GM18526 (cell line): Measurements from ENCODE around the gene PPME1.

Experiments
- POLR2A ChIP-seq: IDR thresholded peaks from 3 replicates; pipeline ENCODE4 v1.6.1; 2011; ENCODE audit not compliant: insufficient read length; ENCODE audit errors: extremely low read depth

PPME1 gene

DNA sequence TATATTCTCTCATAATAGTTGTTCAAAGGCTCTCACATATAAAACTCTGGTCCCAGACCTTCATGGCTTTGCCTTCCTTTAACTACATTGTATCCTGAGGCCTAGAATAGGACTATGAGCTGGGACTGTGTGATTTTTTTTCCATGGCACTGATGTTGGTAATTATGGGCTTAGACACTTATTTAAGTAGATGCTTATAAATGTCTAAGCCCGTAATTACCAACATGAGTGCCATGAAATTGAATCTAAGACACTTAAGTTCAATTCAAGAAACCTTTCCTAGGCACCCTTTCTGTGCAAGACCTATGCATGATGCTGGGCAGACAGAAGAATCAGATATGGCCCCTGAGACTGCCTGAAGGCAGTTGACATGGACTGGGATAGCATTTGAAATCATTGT lies 77.4 kb downstream of the PPME1 start:
- no peak for TF ChIP-seq POLR2A

GRCh38 chr11:74249496-74249895 lies 78.4 kb downstream of the PPME1 start:
- no peak for TF ChIP-seq POLR2A

GRCh38 chr11:74253361-74253760 lies 82.3 kb downstream of the PPME1 start:
- no peak for TF ChIP-seq POLR2A

DNA sequence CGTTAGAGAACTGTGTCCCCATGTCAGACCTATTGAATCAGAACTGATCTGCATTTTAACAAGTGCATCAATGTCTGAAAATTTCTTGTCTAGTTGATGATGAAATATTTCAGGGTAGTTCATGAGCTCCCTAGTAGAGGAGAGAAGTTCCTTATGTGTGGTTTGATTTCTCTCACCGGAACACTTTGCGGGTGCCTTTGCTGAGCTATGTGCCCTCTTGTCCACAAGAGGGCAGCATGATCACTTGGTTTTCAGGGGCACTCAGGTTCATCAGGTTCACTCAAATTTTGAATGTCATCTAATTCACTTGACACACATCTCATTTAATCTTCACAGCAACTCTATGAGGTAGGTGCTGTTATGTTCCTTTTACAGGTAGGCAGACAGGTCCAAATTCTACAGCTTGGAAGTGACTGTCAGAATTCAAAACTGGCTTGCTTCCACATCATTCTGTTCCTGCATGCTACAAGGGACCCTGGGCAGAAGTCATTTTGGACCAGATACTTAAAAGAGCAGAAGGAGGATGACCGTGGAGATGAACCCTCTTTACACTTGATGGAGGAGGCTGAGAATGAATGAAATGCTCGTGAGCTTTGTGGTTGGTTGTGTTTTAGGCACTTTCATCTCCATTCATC lies 84.8 kb downstream of the PPME1 start:
- TF ChIP-seq POLR2A = no peak

DNA sequence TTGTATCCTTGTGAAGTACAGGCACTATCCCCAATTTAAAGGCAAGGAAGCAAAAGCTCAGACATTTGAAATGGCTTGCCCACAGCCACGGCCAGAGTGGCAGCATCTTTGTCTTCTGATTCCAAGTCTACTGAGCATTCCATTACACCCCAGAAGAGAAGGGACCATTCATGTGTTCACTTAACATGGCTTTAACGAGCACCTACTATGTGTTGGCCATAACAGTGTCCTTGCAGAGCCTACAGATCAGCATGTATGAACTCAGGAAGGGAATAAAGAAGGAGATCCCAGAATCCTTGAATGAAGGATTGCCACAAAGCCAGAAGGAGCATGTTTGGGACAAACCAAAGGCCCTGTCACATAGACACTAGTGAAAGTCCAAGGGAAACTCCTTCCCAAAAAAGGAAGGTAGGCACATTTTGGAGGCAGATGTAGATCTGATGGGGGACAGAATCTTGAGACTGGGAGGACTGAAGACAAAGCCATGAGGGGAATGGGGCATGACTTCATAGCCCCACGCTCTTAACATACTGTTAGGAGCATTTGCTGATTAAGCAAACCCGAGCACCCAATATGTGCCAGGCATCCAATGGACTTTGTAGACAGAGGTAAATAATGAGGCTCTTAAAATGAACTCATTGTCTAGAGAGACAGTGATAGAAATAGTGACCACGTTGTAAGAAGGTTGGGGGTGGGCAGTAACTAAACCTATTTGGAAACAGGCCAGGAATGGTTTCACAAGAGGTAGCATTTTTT lies 85.5 kb downstream of the PPME1 start:
- no peak for TF ChIP-seq POLR2A

DNA sequence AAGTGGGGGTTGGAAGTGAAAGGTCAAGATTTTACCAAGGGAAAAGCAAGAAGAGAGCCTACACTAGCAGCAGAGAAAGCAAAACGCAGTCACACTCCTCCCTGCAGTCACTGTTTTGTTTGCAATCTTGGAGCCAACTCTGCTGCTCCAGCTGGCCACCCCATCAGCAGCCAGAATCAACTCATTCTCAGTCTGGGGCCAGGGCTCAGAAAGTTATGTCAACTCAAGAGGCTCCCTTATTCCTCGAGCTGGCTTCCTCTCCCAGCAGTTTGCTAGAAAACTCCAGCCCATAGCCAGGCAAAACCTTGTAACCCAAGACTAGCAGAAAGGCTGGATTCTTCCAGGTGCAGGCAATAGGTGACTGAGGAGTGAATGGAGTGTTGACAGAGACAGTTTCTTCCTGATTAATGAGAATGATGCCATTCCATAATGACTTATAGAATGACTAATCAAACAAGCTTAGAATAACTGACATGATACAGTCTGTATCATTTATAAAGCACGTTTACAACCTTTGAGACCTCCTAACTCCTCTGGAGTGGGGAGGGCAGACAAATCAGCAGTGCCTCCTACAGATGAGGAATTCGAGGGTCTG lies 87.0 kb downstream of the PPME1 start:
- no peak for TF ChIP-seq POLR2A

GRCh38 chr11:74262725-74263124 lies 91.6 kb downstream of the PPME1 start:
- TF ChIP-seq POLR2A = no peak

- no peak for TF ChIP-seq POLR2A
Measured at GRCh38 chr11:74265256-74265655, 94.2 kb downstream of the PPME1 start.

GRCh38 chr11:74267014-74267413 lies 95.9 kb downstream of the PPME1 start:
- no peak for TF ChIP-seq POLR2A

- no peak for TF ChIP-seq POLR2A
Measured at GRCh38 chr11:74268456-74268855, 97.4 kb downstream of the PPME1 start.

DNA sequence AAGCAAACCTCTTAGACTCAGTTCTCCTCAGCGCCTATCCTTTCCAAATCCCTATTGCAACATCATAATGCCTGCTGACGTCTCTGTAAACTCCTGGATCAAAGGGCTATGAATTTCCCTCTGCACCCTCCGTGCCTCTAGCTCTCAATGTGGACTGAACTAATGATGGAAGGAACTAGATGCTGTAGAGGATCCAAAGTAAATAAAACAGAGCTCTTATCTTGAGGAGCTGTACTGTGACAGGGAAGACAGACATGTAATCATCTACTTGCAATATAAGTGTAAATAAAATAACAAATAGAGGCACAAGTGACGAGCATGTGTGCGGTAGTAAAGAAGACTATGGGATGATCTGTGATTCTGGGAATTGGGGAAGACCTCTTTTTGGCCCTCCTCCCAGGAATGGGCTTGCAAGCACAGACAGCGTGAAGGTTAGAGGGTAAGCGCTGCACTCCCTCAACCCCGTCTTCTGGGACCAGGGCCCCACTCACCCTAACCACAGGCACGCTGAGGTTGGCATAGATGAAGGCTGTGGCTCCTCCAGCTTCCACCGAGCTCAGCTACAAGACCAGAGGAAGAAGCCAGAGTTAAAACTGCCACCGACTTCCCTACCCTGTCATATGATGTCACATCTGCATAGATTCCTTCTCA lies 98.2 kb downstream of the PPME1 start:
- no peak for TF ChIP-seq POLR2A

GRCh38 chr11:74272276-74272675 lies 101.2 kb downstream of the PPME1 start:
- TF ChIP-seq POLR2A = no peak

- TF ChIP-seq POLR2A = no peak
Measured at GRCh38 chr11:74276581-74276980, 105.5 kb downstream of the PPME1 start.

DNA sequence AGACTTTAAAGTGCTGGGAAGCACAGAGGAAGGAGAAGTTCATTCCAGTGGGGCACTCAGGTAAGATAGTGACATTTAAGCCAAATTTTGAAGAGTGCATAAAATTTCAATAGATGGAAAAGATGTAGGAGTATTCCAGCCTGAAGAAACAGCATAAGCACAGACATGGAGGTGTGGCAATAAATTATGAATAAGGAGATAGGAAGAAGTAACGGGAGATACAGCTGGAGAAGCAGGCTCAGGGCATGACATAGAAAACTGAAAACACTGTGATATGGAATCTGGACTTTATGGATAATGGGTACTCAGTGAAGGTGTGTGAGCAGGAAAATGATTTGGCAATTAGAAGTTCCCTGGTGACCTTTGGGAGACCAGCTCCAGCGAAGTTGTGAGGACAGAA lies 107.0 kb downstream of the PPME1 start:
- no peak for TF ChIP-seq POLR2A

- TF ChIP-seq POLR2A = no peak
Measured at GRCh38 chr11:74278721-74279161, 107.7 kb downstream of the PPME1 start.

DNA sequence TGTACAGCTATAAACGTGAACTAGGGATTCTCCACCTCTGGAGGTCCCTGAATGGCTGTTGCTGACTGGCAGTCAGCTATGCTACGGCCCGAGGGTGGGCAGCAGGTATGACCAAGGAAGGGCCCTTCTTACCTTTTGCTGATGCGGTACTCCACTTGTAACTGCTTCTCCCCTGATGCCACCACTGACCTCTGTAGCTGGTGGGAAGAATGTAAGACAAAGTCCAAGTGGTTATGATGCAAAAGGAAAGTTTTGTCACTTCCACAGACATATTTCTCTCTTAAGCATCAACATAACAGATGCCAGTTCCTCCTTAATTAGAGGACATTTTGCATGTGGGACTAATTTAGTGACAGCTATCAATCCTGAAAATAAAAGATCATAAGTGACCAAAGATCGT lies 108.2 kb downstream of the PPME1 start:
- TF ChIP-seq POLR2A = no peak
